ENCODE data around the gene ELP4. TPM values are rescaled to one million over a fixed set of nuclear protein-coding genes. Genes with fewer than 3 reads are reported as not detected.

ELP4 gene
- total and polyA plus RNA-seq, 9 of the 15 experiments (the other 6 are each of a cell fraction or from before 2014, with no cell fraction given) = 24.1 to 60.3 (median 38.7) TPM

GRCh38 chr11:31808721-31809540, 299.4 kb downstream of the ELP4 start:
- Histone ChIP-seq H3K79me2 (ENCODE audit: control insufficient read depth, insufficient read depth, low read length) (no peaks in the 10 kb centered on the region), H3K9me1 (ENCODE audit: control insufficient read depth, insufficient read depth, low read length) (no peaks in the 10 kb centered on the region), H3K4me3 (no peak overlapping the region), H3K27me3 (ENCODE audit: control insufficient read depth in 2 of 2, insufficient read depth in 2 of 2, low read length in 2 of 2) (peaks cover 10 to 53% of the 10 kb centered on the region in 2 experiments; a peak in 4 of 5 replicates), H3K4me1 (replicated peaks in 1 of 2; ENCODE audit: control insufficient read depth in 2 of 2, insufficient read depth in 2 of 2, low read length in 2 of 2) (peaks cover 4 to 38% of the 10 kb centered on the region in 2 experiments; a peak in 3 of 5 replicates), H4K20me1 (replicated peaks; ENCODE audit: control insufficient read depth, insufficient read depth, low read length) (no peaks in the 10 kb centered on the region; the same call in 1 of the 2 replicates), H3K27ac (ENCODE audit: extremely low read depth, low read depth, low read length) (no peak overlapping the region), H2AFZ (ENCODE audit: low read depth, low read length) (no peak overlapping the region), H3K36me3 (ENCODE audit: control insufficient read depth, insufficient read depth, low read length) (no peaks in the 10 kb centered on the region), H3K9ac (ENCODE audit: insufficient read depth in 1 of 2, low read depth in 2 of 2, low read length in 2 of 2) (no peak overlapping the region), H3K9me3 (replicated peaks; ENCODE audit: control insufficient read depth, insufficient read depth, low read depth, low read length) (no peaks in the 10 kb centered on the region), H3K4me2 (ENCODE audit: insufficient read depth, low read length) (no peak overlapping the region)
- TF ChIP-seq ZNF551 (CRISPR knock-in tag; IDR thresholded peaks at IDR 0.05) (no peak), RNF2 (IDR thresholded peaks at IDR 0.05) (0 out of 2 replicates have a peak, but pooled peaks have one; percentile 13), BACH1 (tag; IDR thresholded peaks at IDR 0.05) (no peak), IFI16 (CRISPR knock-in tag; IDR thresholded peaks at IDR 0.05) (no peak), LEF1 (IDR thresholded peaks at IDR 0.05) (no peak), ZSCAN32 (CRISPR knock-in tag; IDR thresholded peaks at IDR 0.05) (no peak), E2F5 (CRISPR knock-in tag; IDR thresholded peaks at IDR 0.05) (no peak)
- TF ChIP-seq, protein P1, sequence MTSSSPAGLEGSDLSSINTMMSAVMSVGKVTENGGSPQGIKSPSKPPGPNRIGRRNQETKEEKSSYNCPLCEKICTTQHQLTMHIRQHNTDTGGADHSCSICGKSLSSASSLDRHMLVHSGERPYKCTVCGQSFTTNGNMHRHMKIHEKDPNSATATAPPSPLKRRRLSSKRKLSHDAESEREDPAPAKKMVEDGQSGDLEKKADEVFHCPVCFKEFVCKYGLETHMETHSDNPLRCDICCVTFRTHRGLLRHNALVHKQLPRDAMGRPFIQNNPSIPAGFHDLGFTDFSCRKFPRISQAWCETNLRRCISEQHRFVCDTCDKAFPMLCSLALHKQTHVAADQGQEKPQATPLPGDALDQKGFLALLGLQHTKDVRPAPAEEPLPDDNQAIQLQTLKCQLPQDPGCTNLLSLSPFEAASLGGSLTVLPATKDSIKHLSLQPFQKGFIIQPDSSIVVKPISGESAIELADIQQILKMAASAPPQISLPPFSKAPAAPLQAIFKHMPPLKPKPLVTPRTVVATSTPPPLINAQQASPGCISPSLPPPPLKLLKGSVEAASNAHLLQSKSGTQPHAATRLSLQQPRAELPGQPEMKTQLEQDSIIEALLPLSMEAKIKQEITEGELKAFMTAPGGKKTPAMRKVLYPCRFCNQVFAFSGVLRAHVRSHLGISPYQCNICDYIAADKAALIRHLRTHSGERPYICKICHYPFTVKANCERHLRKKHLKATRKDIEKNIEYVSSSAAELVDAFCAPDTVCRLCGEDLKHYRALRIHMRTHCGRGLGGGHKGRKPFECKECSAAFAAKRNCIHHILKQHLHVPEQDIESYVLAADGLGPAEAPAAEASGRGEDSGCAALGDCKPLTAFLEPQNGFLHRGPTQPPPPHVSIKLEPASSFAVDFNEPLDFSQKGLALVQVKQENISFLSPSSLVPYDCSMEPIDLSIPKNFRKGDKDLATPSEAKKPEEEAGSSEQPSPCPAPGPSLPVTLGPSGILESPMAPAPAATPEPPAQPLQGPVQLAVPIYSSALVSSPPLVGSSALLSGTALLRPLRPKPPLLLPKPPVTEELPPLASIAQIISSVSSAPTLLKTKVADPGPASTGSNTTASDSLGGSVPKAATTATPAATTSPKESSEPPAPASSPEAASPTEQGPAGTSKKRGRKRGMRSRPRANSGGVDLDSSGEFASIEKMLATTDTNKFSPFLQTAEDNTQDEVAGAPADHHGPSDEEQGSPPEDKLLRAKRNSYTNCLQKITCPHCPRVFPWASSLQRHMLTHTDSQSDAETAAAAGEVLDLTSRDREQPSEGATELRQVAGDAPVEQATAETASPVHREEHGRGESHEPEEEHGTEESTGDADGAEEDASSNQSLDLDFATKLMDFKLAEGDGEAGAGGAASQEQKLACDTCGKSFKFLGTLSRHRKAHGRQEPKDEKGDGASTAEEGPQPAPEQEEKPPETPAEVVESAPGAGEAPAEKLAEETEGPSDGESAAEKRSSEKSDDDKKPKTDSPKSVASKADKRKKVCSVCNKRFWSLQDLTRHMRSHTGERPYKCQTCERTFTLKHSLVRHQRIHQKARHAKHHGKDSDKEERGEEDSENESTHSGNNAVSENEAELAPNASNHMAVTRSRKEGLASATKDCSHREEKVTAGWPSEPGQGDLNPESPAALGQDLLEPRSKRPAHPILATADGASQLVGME (CRISPR knock-in tag; IDR thresholded peaks at IDR 0.05) = no peak
- TF ChIP-seq, protein P2, sequence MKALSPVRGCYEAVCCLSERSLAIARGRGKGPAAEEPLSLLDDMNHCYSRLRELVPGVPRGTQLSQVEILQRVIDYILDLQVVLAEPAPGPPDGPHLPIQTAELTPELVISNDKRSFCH (CRISPR knock-in tag; IDR thresholded peaks at IDR 0.05) = no peak
- TF ChIP-seq, protein P2 (tag; IDR thresholded peaks at IDR 0.05) = peak; percentile 82
- TF ChIP-seq, protein P3, sequence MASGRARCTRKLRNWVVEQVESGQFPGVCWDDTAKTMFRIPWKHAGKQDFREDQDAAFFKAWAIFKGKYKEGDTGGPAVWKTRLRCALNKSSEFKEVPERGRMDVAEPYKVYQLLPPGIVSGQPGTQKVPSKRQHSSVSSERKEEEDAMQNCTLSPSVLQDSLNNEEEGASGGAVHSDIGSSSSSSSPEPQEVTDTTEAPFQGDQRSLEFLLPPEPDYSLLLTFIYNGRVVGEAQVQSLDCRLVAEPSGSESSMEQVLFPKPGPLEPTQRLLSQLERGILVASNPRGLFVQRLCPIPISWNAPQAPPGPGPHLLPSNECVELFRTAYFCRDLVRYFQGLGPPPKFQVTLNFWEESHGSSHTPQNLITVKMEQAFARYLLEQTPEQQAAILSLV (tag; IDR thresholded peaks at IDR 0.05) = no peak
- ATAC-seq (no peak), FAIRE-seq (no peak), DNase-seq (ENCODE audit: extremely low read depth in 1 of 4, low spot score in 3 of 4) (no peak)
- in situ Hi-C loops (cut with MboI) (no loop called here), intact Hi-C loops (cut with micrococcal nuclease) (no loop called here)
- 23% methylated on average over 20 of the region's 21 CpGs for WGBS (ENCODE audit: insufficient coverage, low coverage, missing lambda C conversion rate)
- ChIA-PET CTCF (ENCODE audit: low intra/inter-chr PET ratio) (no interaction called here), POLR2A (interaction anchor here (0.6 kb wide), 1 partner anchor 504 kb away, joined by 4 read pairs; no protein-coding TSS in a partner anchor)
- BruUV-seq (replicated peaks) = no TSS peak

Measured in K562 (cell line).